ENCODE measurements around the gene BCORL1. TPM values are rescaled to one million over a fixed set of nuclear protein-coding genes. Genes with fewer than 3 reads are reported as not detected.

Gene BCORL1
- total RNA-seq, 1 experiment from 2014 or later = 4.0 TPM

- DNase-seq (ENCODE audit: low read depth) = no peak
Observed at GRCh38 chrX:130009658-130010223, 27.3 kb downstream of the BCORL1 start.

GRCh38 chrX:130012683-130013082 lies 30.2 kb downstream of the BCORL1 start:
- no peak for DNase-seq (ENCODE audit: low read depth)

- no peak for DNase-seq (ENCODE audit: low read depth)
Observed at GRCh38 chrX:130013661-130014060, 31.2 kb downstream of the BCORL1 start.

GRCh38 chrX:130014356-130014755 lies 31.9 kb downstream of the BCORL1 start:
- no peak for DNase-seq (ENCODE audit: low read depth)

- DNase-seq (ENCODE audit: low read depth) = no peak
Observed at GRCh38 chrX:130014770-130015169, 32.3 kb downstream of the BCORL1 start.

- DNase-seq (ENCODE audit: low read depth) = no peak
Observed at GRCh38 chrX:130015181-130015580, 32.7 kb downstream of the BCORL1 start.

GRCh38 chrX:130018143-130018542 lies 35.7 kb downstream of the BCORL1 start:
- no peak for DNase-seq (ENCODE audit: low read depth)

GRCh38 chrX:130020661-130021324 lies 38.4 kb downstream of the BCORL1 start:
- DNase-seq (ENCODE audit: low read depth) = no peak

- peak; percentile 23 for DNase-seq (ENCODE audit: low read depth)
Observed at GRCh38 chrX:130024127-130024526, 41.7 kb downstream of the BCORL1 start.

- DNase-seq (ENCODE audit: low read depth) = no peak
Observed at GRCh38 chrX:130025256-130025655, 42.8 kb downstream of the BCORL1 start.

- no peak for DNase-seq (ENCODE audit: low read depth)
Observed at GRCh38 chrX:130027569-130027968, 45.1 kb downstream of the BCORL1 start.

- DNase-seq (ENCODE audit: low read depth) = peak; percentile 20
Observed at GRCh38 chrX:130028196-130028595, 45.8 kb downstream of the BCORL1 start.

- DNase-seq (ENCODE audit: low read depth) = no peak
Observed at GRCh38 chrX:130030826-130031225, 48.4 kb downstream of the BCORL1 start.

- DNase-seq (ENCODE audit: low read depth) = no peak
Observed at GRCh38 chrX:130032552-130032951, 50.1 kb downstream of the BCORL1 start.

- no peak for DNase-seq (ENCODE audit: low read depth)
Observed at GRCh38 chrX:130034178-130034577, 51.7 kb downstream of the BCORL1 start.

GRCh38 chrX:130039847-130040246 lies 57.4 kb downstream of the BCORL1 start:
- no peak for DNase-seq (ENCODE audit: low read depth)

GRCh38 chrX:130047416-130047815 lies 65.0 kb downstream of the BCORL1 start:
- DNase-seq (ENCODE audit: low read depth) = no peak

GRCh38 chrX:130048686-130049222 lies 66.3 kb downstream of the BCORL1 start:
- no peak for DNase-seq (ENCODE audit: low read depth)

- no peak for DNase-seq (ENCODE audit: low read depth)
Observed at GRCh38 chrX:130049821-130050220, 67.4 kb downstream of the BCORL1 start.

- no peak for DNase-seq (ENCODE audit: low read depth)
Observed at GRCh38 chrX:130051176-130051845, 68.9 kb downstream of the BCORL1 start.

- DNase-seq (ENCODE audit: low read depth) = no peak
Observed at GRCh38 chrX:130053236-130053635, 70.8 kb downstream of the BCORL1 start.

- DNase-seq (ENCODE audit: low read depth) = no peak
Observed at GRCh38 chrX:130055103-130055502, 72.7 kb downstream of the BCORL1 start.

- no peak for DNase-seq (ENCODE audit: low read depth)
Observed at GRCh38 chrX:130055899-130056298, 73.5 kb downstream of the BCORL1 start.
